HepG2 (cell line): ENCODE results near the gene NRSN2. TPM values are rescaled to one million over a fixed set of nuclear protein-coding genes. Genes with fewer than 3 reads are reported as not detected.

Experiments
- DPF2 ChIP-seq: sonication (generic); formaldehyde crosslinking; IDR thresholded peaks from 2 replicates; pipeline ENCODE4 v1.4.0; 2020; ENCODE audit warnings: mild to moderate bottlenecking, low read depth, missing genetic modification reagents, borderline replicate concordance
- EEA1 ChIP-seq: sonication (generic); formaldehyde crosslinking; IDR thresholded peaks from 2 replicates; pipeline ENCODE4 v1.5.1; 2020; ENCODE audit warnings: mild to moderate bottlenecking, missing genetic modification reagents, borderline replicate concordance
- IKZF1 ChIP-seq: fragments of 450-650 bp; IDR thresholded peaks from 2 replicates; pipeline ENCODE4 v1.7.1; 2016
- ZNF225 ChIP-seq: sonication (generic); formaldehyde crosslinking; IDR thresholded peaks from 2 replicates; pipeline ENCODE4 v1.4.0; 2020; ENCODE audit warnings: mild to moderate bottlenecking, missing genetic modification reagents
- polyA plus RNA-seq, 8 experiments: library from polyadenylated mRNA; depleted of rRNA in 3 of 8; stranded (reverse) in 7 of 8; unstranded in 1 of 8; fragments of >200 nt; fragmentation: Illumina TruSeq in 4 of 8; extraction: Trizol in 4 of 8; gene quantifications; 2 replicates each; pipeline versions ENCODE4 v1.2.1 to v1.2.3, GENCODE V29; 2011 to 2016; ENCODE audit warnings: low read depth in 4 of 8, missing spikeins in 1 of 8, mixed read lengths in 1 of 8; ENCODE audit not compliant: insufficient read depth in 1 of 8
- total RNA-seq, 5 experiments: library from RNA; depleted of rRNA; stranded (reverse); fragments of >200 nt; fragmentation: Illumina TruSeq; extraction: Trizol; gene quantifications; 2 replicates each; pipeline ENCODE4 v1.2.3, GENCODE V29; 2016; ENCODE audit warnings: low read depth in 1 of 5
- TF ChIP-seq, protein P1 (sequence below): sonication (generic); formaldehyde crosslinking; IDR thresholded peaks from 2 replicates; pipeline ENCODE4 v1.9.0; 2022; ENCODE audit warnings: missing genetic modification reagents, mild to moderate bottlenecking, borderline replicate concordance
- TF ChIP-seq, protein P2 (sequence below): sonication (generic); formaldehyde crosslinking; IDR thresholded peaks from 2 replicates; pipeline ENCODE4 v1.5.1; 2020; ENCODE audit warnings: mild to moderate bottlenecking, missing genetic modification reagents, borderline replicate concordance
- TF ChIP-seq, protein P3 (sequence below): sonication (generic); formaldehyde crosslinking; IDR thresholded peaks from 2 replicates; pipeline ENCODE4 v1.4.0; 2020; ENCODE audit warnings: mild to moderate bottlenecking, missing genetic modification reagents
- TF ChIP-seq, protein P4 (sequence below): sonication (generic); formaldehyde crosslinking; IDR thresholded peaks from 2 replicates; pipeline ENCODE4 v1.8.0; 2022; ENCODE audit warnings: missing genetic modification reagents, mild to moderate bottlenecking, inconsistent platforms, borderline replicate concordance

Gene NRSN2
- total and polyA plus RNA-seq, 2 of the 13 experiments (the other 11 are each of a cell fraction or from before 2014, with no cell fraction given) = 32.3 to 49.4 TPM

DNA sequence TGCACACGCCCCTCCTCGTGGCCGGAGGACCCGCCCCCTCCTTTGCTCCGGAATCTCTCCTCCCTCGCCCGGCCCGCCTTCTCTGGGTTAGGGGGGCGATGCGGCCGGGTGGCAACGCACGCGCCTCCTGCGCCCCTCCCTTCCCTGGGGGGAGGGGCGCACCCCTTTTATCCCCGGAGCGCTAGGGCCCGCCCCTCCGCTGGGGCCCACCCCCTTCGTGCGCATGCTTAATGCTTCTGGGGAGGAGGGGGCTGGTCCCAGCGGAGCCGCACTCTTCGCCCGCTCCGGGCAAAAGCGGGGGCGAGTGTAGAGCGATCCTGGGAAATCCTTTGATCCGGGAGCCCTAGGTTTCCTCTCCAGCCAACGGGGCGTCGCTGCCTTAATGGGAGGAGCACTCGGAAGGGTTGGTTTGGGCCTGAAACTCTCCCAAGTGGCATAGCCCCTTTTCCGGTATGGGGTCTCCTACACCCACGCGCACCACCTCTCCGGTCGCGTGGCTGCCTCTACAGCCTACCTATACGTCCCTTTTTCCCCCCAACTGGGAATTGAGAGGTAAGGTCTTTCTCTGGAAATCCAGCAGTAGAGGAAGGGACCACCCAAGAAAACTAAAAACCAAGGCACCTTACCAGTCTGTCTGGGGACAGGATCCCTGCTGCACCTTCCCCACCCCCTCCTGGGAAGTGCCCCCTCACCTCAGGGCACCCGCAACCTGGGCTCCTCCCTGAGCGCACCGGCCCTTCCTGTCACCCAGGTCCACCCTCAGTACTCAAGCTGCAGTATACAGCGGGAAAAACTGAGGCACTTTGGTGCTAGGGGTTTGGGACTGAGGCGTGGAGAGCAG is 19.5 kb upstream of the NRSN2 start (continued):
- TF ChIP-seq, protein P1, sequence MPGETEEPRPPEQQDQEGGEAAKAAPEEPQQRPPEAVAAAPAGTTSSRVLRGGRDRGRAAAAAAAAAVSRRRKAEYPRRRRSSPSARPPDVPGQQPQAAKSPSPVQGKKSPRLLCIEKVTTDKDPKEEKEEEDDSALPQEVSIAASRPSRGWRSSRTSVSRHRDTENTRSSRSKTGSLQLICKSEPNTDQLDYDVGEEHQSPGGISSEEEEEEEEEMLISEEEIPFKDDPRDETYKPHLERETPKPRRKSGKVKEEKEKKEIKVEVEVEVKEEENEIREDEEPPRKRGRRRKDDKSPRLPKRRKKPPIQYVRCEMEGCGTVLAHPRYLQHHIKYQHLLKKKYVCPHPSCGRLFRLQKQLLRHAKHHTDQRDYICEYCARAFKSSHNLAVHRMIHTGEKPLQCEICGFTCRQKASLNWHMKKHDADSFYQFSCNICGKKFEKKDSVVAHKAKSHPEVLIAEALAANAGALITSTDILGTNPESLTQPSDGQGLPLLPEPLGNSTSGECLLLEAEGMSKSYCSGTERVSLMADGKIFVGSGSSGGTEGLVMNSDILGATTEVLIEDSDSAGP (CRISPR knock-in tag) = peak; percentile 93
- TF ChIP-seq ZNF225 (CRISPR knock-in tag) = peak; percentile 68; the same call in 1 of the 2 replicates
- TF ChIP-seq, protein P2, sequence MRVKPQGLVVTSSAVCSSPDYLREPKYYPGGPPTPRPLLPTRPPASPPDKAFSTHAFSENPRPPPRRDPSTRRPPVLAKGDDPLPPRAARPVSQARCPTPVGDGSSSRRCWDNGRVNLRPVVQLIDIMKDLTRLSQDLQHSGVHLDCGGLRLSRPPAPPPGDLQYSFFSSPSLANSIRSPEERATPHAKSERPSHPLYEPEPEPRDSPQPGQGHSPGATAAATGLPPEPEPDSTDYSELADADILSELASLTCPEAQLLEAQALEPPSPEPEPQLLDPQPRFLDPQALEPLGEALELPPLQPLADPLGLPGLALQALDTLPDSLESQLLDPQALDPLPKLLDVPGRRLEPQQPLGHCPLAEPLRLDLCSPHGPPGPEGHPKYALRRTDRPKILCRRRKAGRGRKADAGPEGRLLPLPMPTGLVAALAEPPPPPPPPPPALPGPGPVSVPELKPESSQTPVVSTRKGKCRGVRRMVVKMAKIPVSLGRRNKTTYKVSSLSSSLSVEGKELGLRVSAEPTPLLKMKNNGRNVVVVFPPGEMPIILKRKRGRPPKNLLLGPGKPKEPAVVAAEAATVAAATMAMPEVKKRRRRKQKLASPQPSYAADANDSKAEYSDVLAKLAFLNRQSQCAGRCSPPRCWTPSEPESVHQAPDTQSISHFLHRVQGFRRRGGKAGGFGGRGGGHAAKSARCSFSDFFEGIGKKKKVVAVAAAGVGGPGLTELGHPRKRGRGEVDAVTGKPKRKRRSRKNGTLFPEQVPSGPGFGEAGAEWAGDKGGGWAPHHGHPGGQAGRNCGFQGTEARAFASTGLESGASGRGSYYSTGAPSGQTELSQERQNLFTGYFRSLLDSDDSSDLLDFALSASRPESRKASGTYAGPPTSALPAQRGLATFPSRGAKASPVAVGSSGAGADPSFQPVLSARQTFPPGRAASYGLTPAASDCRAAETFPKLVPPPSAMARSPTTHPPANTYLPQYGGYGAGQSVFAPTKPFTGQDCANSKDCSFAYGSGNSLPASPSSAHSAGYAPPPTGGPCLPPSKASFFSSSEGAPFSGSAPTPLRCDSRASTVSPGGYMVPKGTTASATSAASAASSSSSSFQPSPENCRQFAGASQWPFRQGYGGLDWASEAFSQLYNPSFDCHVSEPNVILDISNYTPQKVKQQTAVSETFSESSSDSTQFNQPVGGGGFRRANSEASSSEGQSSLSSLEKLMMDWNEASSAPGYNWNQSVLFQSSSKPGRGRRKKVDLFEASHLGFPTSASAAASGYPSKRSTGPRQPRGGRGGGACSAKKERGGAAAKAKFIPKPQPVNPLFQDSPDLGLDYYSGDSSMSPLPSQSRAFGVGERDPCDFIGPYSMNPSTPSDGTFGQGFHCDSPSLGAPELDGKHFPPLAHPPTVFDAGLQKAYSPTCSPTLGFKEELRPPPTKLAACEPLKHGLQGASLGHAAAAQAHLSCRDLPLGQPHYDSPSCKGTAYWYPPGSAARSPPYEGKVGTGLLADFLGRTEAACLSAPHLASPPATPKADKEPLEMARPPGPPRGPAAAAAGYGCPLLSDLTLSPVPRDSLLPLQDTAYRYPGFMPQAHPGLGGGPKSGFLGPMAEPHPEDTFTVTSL (CRISPR knock-in tag) = peak; percentile 27; the same call in 1 of the 2 replicates
- TF ChIP-seq EEA1 = peak; percentile 57; the same call in 1 of the 2 replicates
- TF ChIP-seq DPF2 = no peak
- TF ChIP-seq IKZF1 = no peak
- TF ChIP-seq, protein P3, sequence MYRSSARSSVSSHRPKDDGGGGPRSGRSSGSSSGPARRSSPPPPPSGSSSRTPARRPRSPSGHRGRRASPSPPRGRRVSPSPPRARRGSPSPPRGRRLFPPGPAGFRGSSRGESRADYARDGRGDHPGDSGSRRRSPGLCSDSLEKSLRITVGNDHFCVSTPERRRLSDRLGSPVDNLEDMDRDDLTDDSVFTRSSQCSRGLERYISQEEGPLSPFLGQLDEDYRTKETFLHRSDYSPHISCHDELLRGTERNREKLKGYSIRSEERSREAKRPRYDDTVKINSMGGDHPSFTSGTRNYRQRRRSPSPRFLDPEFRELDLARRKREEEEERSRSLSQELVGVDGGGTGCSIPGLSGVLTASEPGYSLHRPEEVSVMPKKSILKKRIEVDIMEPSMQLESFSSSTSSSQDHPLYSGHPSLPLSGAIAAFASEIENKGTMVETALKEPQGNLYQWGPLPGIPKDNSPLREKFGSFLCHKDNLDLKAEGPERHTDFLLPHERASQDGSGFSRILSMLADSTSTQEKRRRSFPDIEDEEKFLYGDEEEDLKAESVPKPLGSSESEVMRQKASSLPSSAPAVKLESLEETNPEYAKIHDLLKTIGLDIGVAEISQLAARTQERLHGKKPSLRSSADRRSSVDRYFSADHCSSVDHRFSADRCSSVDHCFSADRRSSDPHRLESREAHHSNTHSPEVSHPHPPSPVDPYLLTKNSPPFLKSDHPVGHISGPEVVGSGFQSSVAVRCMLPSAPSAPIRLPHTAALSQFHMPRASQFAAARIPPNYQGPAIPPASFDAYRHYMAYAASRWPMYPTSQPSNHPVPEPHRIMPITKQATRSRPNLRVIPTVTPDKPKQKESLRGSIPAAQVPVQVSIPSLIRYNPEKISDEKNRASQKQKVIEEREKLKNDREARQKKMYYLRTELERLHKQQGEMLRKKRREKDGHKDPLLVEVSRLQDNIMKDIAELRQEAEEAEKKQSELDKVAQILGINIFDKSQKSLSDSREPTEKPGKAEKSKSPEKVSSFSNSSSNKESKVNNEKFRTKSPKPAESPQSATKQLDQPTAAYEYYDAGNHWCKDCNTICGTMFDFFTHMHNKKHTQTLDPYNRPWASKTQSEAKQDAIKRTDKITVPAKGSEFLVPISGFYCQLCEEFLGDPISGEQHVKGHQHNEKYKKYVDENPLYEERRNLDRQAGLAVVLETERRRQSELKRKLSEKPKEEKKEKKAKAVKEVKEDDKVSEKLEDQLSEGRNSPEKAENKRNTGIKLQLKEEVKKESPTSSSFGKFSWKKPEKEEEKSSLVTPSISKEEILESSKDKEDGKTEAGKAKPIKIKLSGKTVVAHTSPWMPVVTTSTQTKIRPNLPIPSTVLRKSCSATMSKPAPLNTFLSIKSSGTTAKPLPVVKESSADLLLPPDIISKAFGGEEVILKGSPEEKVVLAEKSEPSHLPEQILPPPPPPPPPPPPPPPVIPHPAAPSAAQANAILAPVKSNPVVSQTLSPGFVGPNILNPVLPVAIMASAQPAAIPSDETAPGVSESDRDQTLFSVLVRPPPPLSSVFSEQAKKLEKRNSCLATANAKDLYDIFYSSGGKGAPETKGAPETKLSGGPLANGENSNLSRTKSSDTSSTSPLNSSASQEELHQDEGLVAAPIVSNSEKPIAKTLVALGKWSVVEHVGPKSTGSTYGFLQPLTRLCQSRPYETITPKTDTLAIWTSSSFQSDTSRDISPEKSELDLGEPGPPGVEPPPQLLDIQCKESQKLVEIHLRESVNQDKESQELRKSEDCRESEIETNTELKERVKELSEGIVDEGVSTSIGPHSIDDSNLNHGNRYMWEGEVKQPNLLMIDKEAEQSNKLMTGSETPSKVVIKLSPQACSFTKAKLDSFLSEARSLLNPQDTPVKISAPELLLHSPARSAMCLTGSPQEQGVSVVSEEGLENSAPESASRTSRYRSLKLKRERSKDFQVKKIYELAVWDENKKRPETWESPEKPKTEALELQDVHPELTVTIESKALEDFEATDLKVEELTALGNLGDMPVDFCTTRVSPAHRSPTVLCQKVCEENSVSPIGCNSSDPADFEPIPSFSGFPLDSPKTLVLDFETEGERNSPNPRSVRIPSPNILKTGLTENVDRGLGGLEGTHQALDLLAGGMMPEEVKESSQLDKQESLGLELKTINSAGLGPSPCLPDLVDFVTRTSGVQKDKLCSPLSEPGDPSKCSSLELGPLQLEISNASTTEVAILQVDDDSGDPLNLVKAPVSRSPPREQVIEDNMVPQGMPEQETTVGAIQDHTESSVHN (CRISPR knock-in tag) = no peak
- TF ChIP-seq, protein P4, sequence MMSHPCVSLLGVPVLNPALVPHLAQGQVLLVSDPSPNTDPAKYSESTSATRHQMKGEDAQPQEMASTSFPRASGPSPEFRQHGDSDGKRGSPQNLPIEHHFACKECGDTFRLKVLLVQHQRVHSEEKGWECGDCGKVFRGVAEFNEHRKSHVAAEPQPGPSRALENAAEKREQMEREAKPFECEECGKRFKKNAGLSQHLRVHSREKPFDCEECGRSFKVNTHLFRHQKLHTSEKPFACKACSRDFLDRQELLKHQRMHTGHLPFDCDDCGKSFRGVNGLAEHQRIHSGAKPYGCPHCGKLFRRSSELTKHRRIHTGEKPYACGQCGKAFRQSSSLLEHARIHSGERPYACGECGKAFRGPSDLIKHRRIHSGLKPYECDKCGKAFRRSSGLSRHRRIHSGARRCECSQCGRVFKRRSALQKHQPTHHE = no peak
